Activated naive CD4-positive, alpha-beta T cell treated with anti-CD3 and anti-CD28 coated beads, Interleukin-2, amount 50 U/mL, for 72 hours (primary cell): ENCODE data around the gene SSR4. TPM values are rescaled to one million over a fixed set of nuclear protein-coding genes. Genes with fewer than 3 reads are reported as not detected.

Experiments
- ATAC-seq, 2 donors: fragments of 150-1000 bp; cut with Tn5 transposase; 2 replicates each; pipeline ENCODE4 v1.10.0; 2021; ENCODE audit warnings: mild to moderate bottlenecking in 2 of 2, moderate library complexity in 2 of 2
- DNase-seq, 2 donors: peaks; one replicate each; pipeline ENCODE4 v3.0.0; 2021 to 2022; ENCODE audit warnings: low spot score in 2 of 2
- H3K27ac Mint-ChIP-seq, 2 donors: one replicate each; pipeline ENCODE4 v1.8.0; 2022; ENCODE audit warnings: mild to moderate bottlenecking in 2 of 2, mixed read lengths in 2 of 2
- H3K36me3 Mint-ChIP-seq, 2 donors: one replicate each; pipeline ENCODE4 v1.8.0; 2022; ENCODE audit warnings: mixed read lengths in 2 of 2
- H3K9me3 Mint-ChIP-seq, 2 donors: one replicate each; pipeline ENCODE4 v1.8.0; 2022; ENCODE audit warnings: mixed read lengths in 2 of 2
- total RNA-seq, 2 donors: library from RNA; stranded (reverse); gene quantifications; one replicate each; pipeline ENCODE4 v1.2.3, GENCODE V29; 2022

Gene SSR4
- total RNA-seq, 2 donors from 2014 or later = 142 to 156 TPM

DNA sequence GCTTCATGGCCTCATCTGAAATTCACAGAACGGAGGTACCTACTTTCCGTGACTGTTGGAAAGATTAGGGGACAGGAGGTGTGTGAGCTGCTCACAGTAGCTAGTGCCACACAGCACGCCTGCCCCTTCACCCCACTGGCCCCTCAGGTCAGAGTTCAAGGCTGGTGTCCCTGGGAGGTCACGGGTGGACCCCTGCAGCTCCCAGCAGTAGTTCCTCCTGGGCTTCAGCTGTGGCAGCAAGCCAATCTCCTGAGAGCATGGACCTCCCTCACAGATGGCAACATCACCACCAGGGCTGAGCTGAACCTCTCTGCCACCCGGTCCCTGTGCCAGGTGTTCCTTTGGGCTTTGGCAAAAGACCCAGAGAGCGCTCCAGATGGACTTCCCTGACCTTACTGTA is 2.1 kb upstream of the SSR4 start:
- peaks cover 13 to 16% of the 10 kb centered on the region in 2 donors for H3K36me3 Mint-ChIP-seq
- H3K27ac Mint-ChIP-seq = no peak overlapping the region
- DNase-seq (no peak), ATAC-seq (no peak)
- no peaks in the 10 kb centered on the region for H3K9me3 Mint-ChIP-seq

DNA sequence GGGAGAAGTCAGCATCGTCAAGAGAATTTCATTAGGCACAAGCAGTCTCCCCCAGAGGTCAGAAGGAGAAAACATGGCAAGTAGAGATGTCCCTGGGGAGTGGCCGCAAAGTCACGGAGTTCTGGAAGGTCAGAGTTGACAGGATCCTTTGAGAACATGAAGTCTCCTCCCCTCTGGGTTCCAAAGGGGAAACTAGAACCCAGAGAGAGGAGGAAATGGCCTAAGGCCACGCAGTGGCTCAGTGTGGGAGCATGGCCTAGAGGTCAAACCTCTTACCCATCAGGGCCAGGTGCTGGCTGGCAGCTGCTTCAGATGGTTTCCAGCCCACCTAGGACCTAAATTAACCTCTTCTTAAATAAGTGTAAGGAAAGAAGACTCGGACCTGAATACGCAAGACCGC is 1.2 kb upstream of the SSR4 start:
- peaks cover 13 to 16% of the 10 kb centered on the region in 2 donors for H3K36me3 Mint-ChIP-seq
- ATAC-seq (no peak), DNase-seq (no peak)
- H3K9me3 Mint-ChIP-seq = no peaks in the 10 kb centered on the region
- peak overlapping the region; percentile 87 to 91 for H3K27ac Mint-ChIP-seq

DNA sequence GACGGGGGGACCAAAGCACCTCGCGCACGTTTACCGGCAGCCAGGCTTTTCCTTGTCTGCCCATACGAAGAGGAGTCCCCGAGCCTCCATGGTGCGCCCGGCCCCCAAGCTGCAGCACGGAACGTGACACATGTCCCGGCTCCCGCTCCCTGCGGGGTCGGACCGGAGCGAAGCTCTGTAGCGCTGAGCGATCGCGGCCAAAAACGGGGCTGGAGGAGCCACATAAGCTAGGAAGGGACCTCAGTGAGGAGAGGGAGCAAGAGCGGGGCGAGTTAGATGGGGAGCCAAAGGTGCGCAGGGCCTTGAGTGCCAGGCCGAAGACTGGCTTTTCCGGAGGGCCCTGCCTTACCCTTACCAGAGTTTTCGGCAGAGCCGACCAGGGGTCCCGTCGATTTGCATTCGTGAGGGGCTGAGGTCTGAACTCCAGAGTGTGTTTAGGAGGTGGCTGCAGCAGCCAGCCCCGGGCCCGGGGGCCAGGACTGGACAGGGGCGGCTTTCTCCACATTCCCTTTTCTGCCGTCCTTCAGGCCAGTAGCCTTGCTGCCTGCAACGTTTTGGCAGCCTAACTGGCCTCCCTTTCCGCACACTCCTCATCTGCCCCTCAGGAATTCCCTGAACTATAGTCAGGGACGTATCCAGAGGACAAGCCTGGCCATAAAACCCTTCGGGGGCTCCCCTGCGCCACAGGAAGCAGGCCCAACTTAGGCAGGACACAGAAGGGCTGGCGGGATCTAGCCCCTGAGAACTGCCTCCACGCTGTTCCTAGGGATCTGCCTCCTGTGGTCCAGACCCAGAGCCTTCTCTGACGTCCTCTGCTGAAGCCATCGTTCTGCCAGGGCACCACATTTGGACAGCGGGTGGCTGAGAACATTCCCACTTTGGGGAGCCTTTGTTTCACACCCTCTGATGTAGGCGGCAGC is 689 bp downstream of the SSR4 start:
- DNase-seq (no peak), ATAC-seq (peak in 1 of 2 donors; percentile 12)
- H3K36me3 Mint-ChIP-seq = peaks cover 13 to 16% of the 10 kb centered on the region in 2 donors
- no peaks in the 10 kb centered on the region for H3K9me3 Mint-ChIP-seq
- H3K27ac Mint-ChIP-seq = peak overlapping the region; percentile 87 to 90

DNA sequence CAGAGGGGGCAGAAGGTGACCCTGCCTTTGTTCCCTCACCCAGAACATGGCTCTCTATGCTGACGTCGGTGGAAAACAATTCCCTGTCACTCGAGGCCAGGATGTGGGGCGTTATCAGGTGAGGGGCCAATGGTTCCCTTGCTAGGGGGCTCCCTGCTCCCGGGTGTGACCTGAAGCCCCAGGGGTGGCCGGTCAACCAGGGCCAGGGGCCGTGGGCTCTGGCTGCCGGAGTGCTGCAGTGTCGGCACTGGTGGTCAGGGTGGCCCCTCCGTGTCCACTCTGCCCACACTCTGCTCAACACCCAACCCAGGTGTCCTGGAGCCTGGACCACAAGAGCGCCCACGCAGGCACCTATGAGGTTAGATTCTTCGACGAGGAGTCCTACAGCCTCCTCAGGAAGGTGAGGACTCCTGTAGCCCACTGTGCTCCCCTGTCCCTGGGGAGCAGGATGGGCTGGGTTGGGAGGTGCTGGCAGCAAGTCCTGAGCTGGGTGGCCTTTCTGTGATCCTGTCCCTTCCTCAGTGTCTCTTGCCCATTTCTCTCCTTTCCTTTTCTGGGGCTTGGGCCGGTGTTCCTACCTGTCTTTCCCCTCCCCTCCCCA is 3.0 kb downstream of the SSR4 start:
- ATAC-seq = no peak
- peaks cover 13 to 16% of the 10 kb centered on the region in 2 donors for H3K36me3 Mint-ChIP-seq

DNA sequence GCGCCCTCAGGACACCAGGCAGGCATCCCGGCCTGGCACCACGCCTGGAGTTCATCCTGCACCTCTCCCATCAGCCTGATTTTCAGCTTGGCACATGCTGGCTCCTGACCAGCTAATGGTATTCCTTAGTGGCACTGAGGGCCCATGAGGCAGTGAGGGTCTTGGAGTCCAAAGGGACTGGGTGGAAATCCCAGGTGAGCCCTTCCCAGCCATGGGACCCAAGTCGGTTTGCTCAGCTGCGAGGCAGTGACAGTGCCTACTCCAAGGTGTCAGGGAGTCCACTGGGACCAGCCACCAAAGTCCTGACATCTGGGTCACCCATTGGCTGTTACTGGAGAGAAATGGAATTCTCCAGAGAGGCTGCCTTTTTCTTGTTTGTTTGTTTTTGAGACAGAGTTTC is 4.9 kb downstream of the SSR4 start:
- ATAC-seq = no peak
- DNase-seq = no peak
- Mint-ChIP-seq H3K27ac (no peak overlapping the region), H3K36me3 (peaks cover 5 to 10% of the 10 kb centered on the region in 2 donors), H3K9me3 (no peaks in the 10 kb centered on the region)

More for the DNA sequence above, 3.0 kb downstream of the SSR4 start:
- no peak for DNase-seq
- Mint-ChIP-seq H3K27ac (no peak overlapping the region), H3K9me3 (no peaks in the 10 kb centered on the region)

DNA sequence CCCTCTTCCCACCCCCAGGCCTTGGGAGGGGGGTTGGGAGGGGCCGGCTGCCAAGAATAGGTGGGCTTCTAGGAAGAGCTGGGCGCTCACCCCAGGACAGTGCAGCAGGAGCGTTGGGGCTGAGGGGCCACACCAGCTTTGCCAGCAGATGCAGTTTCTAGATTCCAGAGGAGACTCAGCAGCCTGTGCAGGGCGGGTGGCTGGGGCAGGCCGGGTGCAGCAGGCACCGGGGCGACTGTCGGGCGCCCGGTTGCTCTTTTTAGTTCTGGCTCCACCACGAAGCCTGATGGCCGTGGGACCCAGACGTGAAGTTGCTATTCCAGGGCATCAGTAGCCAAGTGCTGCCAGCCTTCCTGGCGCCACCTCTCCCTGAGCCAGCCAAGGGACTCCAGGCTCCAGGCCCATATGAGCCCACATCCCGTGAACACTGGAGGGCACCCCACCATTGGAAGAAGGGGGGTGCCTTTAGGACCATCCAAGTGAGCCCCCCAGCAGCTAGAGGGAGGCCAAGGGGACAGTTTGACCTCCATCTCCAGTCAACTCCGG is 5.8 kb downstream of the SSR4 start:
- DNase-seq (no peak), ATAC-seq (no peak)
- H3K27ac Mint-ChIP-seq = no peak overlapping the region
- peaks cover 5 to 10% of the 10 kb centered on the region in 2 donors for H3K36me3 Mint-ChIP-seq
- no peaks in the 10 kb centered on the region for H3K9me3 Mint-ChIP-seq

DNA sequence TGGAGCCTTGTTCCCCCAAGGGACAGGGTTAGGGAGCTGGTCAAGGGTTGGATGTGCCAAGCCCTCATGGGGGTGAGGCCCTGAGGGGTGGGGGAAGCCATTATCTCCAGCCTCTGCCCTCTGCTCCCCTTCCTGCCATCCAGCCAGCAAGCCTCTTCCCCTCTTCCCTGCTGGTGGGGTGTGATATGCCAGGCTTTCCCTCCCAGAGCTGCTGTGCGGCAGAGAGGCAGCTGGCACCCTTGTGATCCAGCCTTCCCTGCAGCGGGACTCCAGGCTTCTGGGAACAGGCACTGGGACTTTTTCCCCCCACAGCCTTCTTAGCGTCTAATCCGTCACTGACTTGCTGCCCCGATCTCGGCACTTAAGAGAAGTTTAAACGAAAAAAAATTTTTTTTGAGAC is 6.3 kb downstream of the SSR4 start:
- Mint-ChIP-seq H3K36me3 (peaks cover 5 to 10% of the 10 kb centered on the region in 2 donors), H3K27ac (no peak overlapping the region), H3K9me3 (no peaks in the 10 kb centered on the region)
- no peak for DNase-seq
- no peak for ATAC-seq

DNA sequence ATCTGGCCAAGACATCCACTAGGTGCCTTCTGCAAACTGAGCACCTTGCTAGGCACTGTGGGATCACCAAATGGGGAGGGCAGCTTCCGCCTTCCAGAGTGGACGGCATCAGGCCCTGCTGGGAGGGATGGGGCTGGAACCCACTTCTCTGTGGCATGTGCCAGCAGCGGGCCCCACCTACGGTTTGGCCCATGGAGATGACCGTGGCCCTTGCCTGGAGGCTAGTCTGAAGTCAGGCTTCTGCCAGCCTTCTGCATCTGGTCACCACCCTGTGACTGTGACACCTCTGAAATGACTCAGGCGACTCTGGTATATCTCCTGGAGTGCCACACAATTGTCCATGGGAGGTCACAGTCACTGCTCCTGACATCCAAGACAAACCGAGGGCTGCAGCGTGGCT is 7.2 kb downstream of the SSR4 start:
- DNase-seq = no peak
- H3K9me3 Mint-ChIP-seq = no peaks in the 10 kb centered on the region
- ATAC-seq = peak in 1 of 2 donors; percentile 22
- peaks cover 0 to 2% of the 10 kb centered on the region in 2 donors for H3K36me3 Mint-ChIP-seq
- no peak overlapping the region for H3K27ac Mint-ChIP-seq

DNA sequence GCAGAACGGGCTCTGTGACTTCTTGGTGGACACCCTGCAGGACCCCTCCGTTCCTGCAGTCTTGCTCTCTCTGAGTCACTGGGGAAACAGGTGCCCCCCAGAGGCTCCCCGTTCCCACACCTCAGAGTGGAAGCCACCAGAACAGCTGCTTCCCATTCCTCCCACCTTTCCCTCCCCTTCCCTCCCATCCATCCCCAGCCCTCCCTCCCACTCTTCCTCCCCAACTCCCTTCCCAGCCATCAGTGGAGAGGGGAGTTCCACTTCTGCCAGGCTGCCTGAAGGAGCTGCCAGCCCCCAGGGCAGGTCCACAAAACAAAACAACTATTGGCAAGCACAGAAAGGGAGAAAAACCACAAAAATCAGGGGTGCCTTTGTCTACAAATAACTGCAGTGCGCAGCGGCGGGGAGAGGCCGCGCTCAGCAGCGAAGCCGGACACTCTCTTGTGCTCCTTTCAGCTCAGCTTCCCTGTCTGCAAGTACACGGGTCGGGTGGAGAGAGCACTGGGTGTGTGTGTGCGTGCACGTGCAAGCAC is 8.1 kb downstream of the SSR4 start:
- no peaks in the 10 kb centered on the region for H3K36me3 Mint-ChIP-seq
- no peak overlapping the region for H3K27ac Mint-ChIP-seq
- ATAC-seq (no peak), DNase-seq (no peak)
- no peaks in the 10 kb centered on the region for H3K9me3 Mint-ChIP-seq

DNA sequence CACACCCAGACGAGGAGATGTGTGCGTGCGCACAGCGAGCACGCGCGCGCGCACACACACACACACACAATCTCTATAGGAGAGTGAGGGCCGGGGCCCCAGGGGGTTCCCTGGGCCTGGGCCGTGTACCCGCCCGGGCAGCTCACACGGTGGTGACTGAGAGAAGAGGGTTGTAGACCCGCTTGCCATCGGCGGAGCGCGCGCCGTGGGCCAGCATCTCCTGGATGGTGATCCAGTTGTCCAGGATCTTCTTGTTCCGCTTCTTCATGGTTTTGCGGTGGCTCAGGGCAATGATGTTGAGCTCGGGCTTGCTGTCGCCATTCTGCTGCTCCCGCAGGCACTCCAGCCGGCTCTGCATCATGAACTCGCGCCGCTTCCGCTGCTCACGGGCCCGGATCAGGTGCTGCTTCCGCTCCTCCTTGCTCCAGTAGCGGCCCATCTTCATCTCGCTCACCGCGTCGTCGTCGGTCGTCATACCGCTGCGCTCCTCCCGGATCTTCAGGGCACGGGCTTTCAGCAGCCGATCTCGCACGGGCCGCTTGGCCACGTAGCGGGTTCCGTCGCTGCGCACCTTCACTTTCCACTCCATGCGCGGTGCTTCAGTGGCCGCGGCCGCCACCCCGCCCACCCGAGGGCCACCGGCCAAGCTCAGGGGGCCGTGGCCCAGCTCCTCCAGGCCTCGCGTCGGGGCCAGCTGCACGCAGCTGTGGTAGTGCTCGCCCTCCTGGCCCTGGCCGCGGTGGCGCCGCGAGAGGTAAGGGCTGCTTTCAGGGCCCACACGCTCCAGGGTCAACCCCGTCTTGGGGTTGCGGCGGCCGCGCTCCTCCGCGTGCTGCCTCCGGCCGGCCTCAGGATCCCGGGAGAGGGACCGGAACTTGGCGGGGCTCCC is 9.0 kb downstream of the SSR4 start:
- Mint-ChIP-seq H3K27ac (no peak overlapping the region), H3K9me3 (no peaks in the 10 kb centered on the region), H3K36me3 (no peaks in the 10 kb centered on the region)
- no peak for DNase-seq
- no peak for ATAC-seq

DNA sequence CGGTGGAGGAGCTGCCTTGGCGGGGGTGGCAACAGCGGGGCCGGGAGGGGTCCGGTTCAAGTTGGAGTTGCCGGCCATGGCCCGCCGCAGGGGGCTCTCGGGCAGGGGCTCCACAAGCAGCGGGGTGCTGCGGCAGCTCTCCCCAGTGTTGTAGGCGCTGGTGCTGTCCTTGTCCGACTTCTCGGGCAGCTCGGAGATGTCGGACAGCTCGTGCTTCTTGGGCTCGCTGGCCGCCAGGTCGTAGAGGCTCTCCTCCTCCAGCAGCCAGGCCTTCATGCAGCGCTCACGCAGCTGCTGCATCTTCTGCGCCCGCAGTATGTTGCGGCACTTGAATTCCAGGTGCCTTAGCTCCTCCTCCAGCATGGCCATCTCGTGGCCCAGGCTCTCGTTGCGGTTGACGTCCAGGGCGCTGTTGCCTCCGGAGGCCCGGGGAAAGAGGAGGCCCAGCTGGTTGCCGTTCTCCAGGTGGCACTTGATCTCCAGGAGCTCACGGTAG is 9.7 kb downstream of the SSR4 start:
- no peaks in the 10 kb centered on the region for H3K9me3 Mint-ChIP-seq
- no peak overlapping the region for H3K27ac Mint-ChIP-seq
- H3K36me3 Mint-ChIP-seq = no peaks in the 10 kb centered on the region
- no peak for ATAC-seq
- DNase-seq = no peak

DNA sequence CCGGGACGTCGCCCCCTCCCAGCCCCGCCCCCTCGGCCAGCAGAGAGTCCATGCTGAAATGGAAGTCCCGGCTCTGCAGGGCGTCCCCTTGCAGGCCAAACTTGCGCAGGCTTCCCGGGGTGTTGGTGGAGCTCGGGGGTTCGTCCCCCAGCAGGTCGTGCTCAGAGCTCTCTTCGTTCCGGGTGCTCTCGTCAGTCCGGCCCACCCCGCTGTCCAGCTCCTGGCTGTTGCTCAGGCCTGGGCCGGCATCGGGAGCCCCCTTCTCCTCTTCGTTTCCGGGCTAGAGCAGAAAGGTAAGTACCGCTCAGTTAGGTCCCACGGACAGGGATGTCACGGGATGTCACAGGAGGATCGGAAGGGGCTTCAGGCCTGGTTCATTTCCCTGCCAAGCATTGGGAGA is 10.2 kb downstream of the SSR4 start:
- ATAC-seq = no peak
- DNase-seq = no peak
- no peaks in the 10 kb centered on the region for H3K36me3 Mint-ChIP-seq
- H3K9me3 Mint-ChIP-seq = no peaks in the 10 kb centered on the region
- H3K27ac Mint-ChIP-seq = no peak overlapping the region

DNA sequence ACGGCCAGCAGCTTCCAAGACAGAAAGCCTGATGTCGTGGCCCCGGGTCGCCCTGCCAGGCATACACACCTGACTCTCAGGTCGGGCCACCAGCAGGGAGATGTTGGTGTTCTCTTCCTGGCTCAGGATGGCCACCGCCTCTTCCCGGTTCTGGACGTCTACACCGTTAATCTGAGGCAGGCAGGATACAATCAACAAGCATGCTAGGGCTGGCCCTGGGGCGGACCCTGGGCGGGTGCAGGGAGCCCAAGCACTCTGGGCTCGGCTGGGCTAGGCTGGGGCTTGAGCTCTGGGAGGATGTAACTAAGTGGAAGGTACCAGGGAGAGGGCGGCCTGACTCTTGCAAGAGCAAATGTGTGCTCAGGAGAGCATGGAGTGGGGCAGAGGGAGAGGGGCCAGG is 11.0 kb downstream of the SSR4 start:
- H3K36me3 Mint-ChIP-seq = no peaks in the 10 kb centered on the region
- no peak overlapping the region for H3K27ac Mint-ChIP-seq
- ATAC-seq (no peak), DNase-seq (no peak)
- H3K9me3 Mint-ChIP-seq = no peaks in the 10 kb centered on the region

DNA sequence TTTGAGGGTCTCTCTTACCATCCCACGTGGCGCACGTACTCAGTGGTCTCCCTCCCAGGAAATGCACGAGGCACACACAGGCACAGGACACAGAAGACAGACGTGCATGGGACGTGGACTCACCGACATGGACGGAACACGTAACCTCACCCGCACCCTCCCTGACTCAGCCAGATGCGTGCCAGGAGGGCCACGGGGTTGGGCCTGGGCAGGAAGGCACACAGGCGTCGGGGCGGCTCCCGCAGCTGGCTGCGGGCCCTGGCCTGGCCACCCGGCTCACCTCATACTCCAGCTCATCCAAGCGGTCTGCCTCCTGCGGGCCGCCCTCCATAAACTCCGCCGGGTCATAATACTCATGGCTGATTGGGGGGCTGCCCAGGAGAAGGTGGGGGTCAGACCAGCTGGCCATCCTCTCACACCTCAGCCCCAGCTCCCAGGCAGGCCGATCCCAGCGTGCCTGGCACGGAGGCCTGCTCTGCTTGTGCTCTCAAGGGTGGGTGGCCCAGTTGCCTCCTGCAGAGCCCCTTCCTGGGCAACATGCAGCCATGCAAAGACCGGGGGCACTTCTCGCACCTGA is 12.6 kb downstream of the SSR4 start:
- H3K9me3 Mint-ChIP-seq = no peaks in the 10 kb centered on the region
- H3K27ac Mint-ChIP-seq = no peak overlapping the region
- DNase-seq (no peak), ATAC-seq (no peak)
- no peaks in the 10 kb centered on the region for H3K36me3 Mint-ChIP-seq

DNA sequence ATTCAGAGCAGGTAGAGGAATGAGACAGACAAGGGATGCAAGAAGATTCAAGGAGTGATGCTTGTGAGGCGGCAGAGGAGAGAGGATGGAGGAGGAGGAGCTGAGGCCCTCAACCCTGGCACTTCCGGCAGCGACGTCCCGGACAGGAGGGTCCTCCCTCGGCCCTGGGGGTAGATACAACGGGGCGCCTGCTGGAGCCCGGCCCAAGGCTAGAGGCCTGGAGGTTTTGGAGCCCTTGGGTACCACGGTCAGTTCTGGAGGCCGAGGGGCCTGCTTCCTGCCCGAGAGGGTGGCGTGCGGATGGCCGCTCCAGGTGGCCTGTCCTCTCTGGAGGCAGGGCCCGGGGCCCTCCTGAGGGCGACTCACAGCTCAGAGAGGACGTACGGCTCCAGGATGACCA is 13.5 kb downstream of the SSR4 start:
- Mint-ChIP-seq H3K36me3 (no peaks in the 10 kb centered on the region), H3K27ac (no peak overlapping the region), H3K9me3 (no peaks in the 10 kb centered on the region)
- no peak for ATAC-seq
- DNase-seq = no peak

DNA sequence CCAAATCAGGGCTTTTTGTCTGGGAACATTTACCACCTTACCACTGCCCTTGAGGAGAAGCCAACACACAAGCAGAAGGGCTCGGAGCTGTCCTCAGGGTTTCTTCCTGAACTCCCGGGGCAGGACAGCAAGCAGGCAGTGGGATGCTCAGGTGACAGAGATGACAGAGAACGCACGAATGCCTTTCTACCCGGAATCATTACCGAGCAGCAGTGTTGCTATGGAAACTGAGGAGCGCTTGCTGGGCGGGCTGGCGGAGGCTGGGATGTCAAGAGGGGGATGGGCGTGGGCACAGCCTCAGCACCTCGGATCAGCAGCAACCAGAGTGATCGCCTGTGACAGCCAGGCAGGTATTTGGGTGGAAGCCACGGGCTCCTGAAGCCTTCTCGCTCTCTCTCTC is 17.8 kb downstream of the SSR4 start:
- DNase-seq (no peak), ATAC-seq (no peak)
- Mint-ChIP-seq H3K27ac (no peak overlapping the region), H3K9me3 (no peaks in the 10 kb centered on the region), H3K36me3 (no peaks in the 10 kb centered on the region)
